ENCODE results near the gene GPC6. TPM values are rescaled to one million over a fixed set of nuclear protein-coding genes. Genes with fewer than 3 reads are reported as not detected.

Gene GPC6
- polyA plus RNA-seq, 1 of the 3 experiments (the other 2 are of a cell fraction), result 6.7 TPM

- 26% methylated on average over 4 of the region's 4 CpGs for WGBS (ENCODE audit: low lambda C conversion rate)
- H2AFZ ChIP-seq (ENCODE audit: low read depth), result no peak overlapping the region
- no peaks in the 10 kb centered on the region for H3K9me2 ChIP-seq
- H3K4me3 ChIP-seq (ENCODE audit: low read depth in 2 of 2, low read length in 1 of 2), result no peak overlapping the region; a peak in 1 of 4 replicates
- no peaks in the 10 kb centered on the region for H4K20me1 ChIP-seq (ENCODE audit: insufficient read depth)
- H3K27me3 ChIP-seq (ENCODE audit: insufficient read depth), result no peaks in the 10 kb centered on the region; the same call in 1 of the 2 replicates
- no peaks in the 10 kb centered on the region for H3K36me3 ChIP-seq (replicated peaks in 1 of 2; ENCODE audit: control insufficient read depth in 1 of 2, insufficient read depth in 2 of 2, low read length in 1 of 2)
- H3K27ac ChIP-seq (ENCODE audit: low read depth in 2 of 2, low read length in 1 of 2), result no peak overlapping the region
- H3K79me2 ChIP-seq (ENCODE audit: insufficient read depth), result no peaks in the 10 kb centered on the region
- no peak overlapping the region for H3K9ac ChIP-seq
- TF ChIP-seq REST (IDR thresholded peaks at IDR 0.05; ENCODE audit: low read depth, low read length) (no peak), NRF1 (IDR thresholded peaks at IDR 0.05; ENCODE audit: low read depth, low read length) (no peak), RXRA (IDR thresholded peaks at IDR 0.05; ENCODE audit: borderline replicate concordance, low read depth) (no peak), PBX3 (IDR thresholded peaks at IDR 0.05) (no peak), ZBTB33 (IDR thresholded peaks at IDR 0.05; ENCODE audit: borderline replicate concordance, low read depth) (no peak), TAF1 (IDR thresholded peaks at IDR 0.05; ENCODE audit: borderline replicate concordance, low read depth, low read length) (no peak), CTCF (IDR thresholded peaks at IDR 0.05) (peak; percentile 74), USF1 (IDR thresholded peaks at IDR 0.05; ENCODE audit: borderline replicate concordance, low read depth) (no peak), USF2 (IDR thresholded peaks at IDR 0.05; ENCODE audit: borderline replicate concordance, low read depth, low read length) (no peak), RAD21 (IDR thresholded peaks at IDR 0.05; ENCODE audit: low read length) (peak; percentile 88), GATA2 (CRISPR knock-in tag; IDR thresholded peaks at IDR 0.05) (no peak), SMC3 (IDR thresholded peaks at IDR 0.05; ENCODE audit: low read depth, low read length) (peak; percentile 81), NFIC (IDR thresholded peaks at IDR 0.05; ENCODE audit: borderline replicate concordance) (no peak), EP300 (IDR thresholded peaks at IDR 0.05; ENCODE audit: borderline replicate concordance in 1 of 2, low read depth in 1 of 2, low read length in 1 of 2) (no peak), RFX5 (IDR thresholded peaks at IDR 0.05; ENCODE audit: low read length) (no peak), YY1 (IDR thresholded peaks at IDR 0.05; ENCODE audit: low read depth) (no peak), TEAD4 (IDR thresholded peaks at IDR 0.05; ENCODE audit: borderline replicate concordance, insufficient read depth) (no peak), EZH2phosphoT487 (IDR thresholded peaks at IDR 0.05; ENCODE audit: borderline replicate concordance, low read depth) (no peak), SIN3A (IDR thresholded peaks at IDR 0.05; ENCODE audit: borderline replicate concordance, low read depth, low read length) (no peak), MAX (IDR thresholded peaks at IDR 0.05; ENCODE audit: low read depth) (no peak), JUND (IDR thresholded peaks at IDR 0.05) (no peak), MXI1 (IDR thresholded peaks at IDR 0.05; ENCODE audit: low read depth, low read length) (no peak; the same call in 1 of the 2 replicates)
- no peaks in the 10 kb centered on the region for H3K9me3 ChIP-seq
- H3F3A ChIP-seq (replicated peaks; ENCODE audit: insufficient read depth), result no peaks in the 10 kb centered on the region
- no peaks in the 10 kb centered on the region; a peak in 1 of 4 replicates for H3K4me1 ChIP-seq (ENCODE audit: control insufficient read depth in 1 of 2, insufficient read depth in 2 of 2, low read depth in 1 of 2, low read length in 1 of 2)
- CTCF ChIA-PET, result interaction anchor here (0.6 to 18.1 kb wide), 47 partner anchors 9 to 1459 kb away, joined by 3 to 307 read pairs (median 4); partner anchors contain the start of genes GPR180 and TGDS
- no peak overlapping the region for H3K4me2 ChIP-seq
- peak; percentile 60 for DNase-seq
- POLR2A ChIA-PET, result interaction anchor here (1.0 to 1.4 kb wide), 2 partner anchors 160 to 182 kb away, joined by 3 to 4 read pairs; partner anchors contain the start of gene TGDS
Measured at GRCh38 chr13:94435604-94436226, 1209.1 kb downstream of the GPC6 start.
